ENCODE measurements around the gene PNPLA6.

The PNPLA6 gene

DNA sequence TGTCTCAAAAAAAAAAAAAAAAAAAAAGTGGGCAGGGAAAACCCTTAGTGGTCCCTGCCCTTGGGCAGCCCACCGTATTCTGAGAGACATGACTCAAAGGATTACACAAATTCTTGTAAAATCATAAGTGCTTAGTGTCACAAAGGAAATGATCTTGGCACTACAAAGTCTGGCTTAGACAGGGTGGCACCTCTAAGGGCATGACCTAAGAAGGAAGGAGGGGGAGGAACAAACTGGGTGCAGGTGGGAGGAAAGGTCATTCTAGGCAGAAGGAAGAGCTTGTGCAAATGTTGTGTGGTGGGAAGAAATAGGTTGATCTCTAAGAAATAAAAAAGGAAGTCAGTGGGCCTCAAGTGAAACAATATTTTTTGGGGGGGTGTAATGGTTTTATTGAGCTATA is 10.4 kb downstream of the PNPLA6 start:
- Histone ChIP-seq H3K27me3 (ENCODE audit: insufficient read depth, low read depth) (no peaks in the 10 kb centered on the region), H3K9ac (no peak overlapping the region), H3K79me2 (ENCODE audit: insufficient read depth, low read depth) (no peaks in the 10 kb centered on the region), H2AFZ (ENCODE audit: low read depth) (no peak overlapping the region), H3K4me3 (IDR thresholded peaks at IDR 0.05; ENCODE audit: insufficient read depth, low read depth, low read length) (no peak overlapping the region), H3K4me1 (ENCODE audit: low read depth, poor library complexity, severe bottlenecking) (no peaks in the 10 kb centered on the region), H3K36me3 (ENCODE audit: insufficient read depth) (no peaks in the 10 kb centered on the region), H3K27ac (no peak overlapping the region), H3K4me2 (no peak overlapping the region), H4K20me1 (ENCODE audit: insufficient read depth) (no peaks in the 10 kb centered on the region)
- TF ChIP-seq, protein P1, sequence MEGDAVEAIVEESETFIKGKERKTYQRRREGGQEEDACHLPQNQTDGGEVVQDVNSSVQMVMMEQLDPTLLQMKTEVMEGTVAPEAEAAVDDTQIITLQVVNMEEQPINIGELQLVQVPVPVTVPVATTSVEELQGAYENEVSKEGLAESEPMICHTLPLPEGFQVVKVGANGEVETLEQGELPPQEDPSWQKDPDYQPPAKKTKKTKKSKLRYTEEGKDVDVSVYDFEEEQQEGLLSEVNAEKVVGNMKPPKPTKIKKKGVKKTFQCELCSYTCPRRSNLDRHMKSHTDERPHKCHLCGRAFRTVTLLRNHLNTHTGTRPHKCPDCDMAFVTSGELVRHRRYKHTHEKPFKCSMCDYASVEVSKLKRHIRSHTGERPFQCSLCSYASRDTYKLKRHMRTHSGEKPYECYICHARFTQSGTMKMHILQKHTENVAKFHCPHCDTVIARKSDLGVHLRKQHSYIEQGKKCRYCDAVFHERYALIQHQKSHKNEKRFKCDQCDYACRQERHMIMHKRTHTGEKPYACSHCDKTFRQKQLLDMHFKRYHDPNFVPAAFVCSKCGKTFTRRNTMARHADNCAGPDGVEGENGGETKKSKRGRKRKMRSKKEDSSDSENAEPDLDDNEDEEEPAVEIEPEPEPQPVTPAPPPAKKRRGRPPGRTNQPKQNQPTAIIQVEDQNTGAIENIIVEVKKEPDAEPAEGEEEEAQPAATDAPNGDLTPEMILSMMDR (conservative IDR thresholded peaks at IDR 0.05; ENCODE audit: low read depth, low read length), result no peak

DNA sequence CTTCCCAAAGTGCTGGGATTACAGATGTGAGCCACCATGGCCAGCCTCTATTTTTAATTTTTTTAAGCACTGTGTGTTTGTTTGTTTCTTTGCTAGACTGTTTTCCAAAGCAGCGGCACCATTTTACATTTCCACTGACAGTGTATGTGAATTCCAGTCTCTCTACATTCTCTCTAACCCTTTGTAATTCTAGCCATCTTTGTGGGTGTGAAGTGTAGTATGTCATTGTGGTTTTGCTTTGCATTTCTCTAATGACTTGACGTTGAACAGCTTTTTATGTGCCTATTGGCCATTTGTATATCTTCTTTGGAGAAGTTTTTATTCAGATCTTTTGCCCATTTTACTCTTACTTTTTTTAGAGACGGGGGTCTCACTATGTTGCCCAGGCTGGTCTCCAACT is 11.6 kb downstream of the PNPLA6 start:
- H3K27me3 ChIP-seq (ENCODE audit: insufficient read depth, low read depth), result no peaks in the 10 kb centered on the region
- no peak overlapping the region for H2AFZ ChIP-seq (ENCODE audit: low read depth)
- no peak overlapping the region for H3K4me3 ChIP-seq (IDR thresholded peaks at IDR 0.05; ENCODE audit: insufficient read depth, low read depth, low read length)
- no peaks in the 10 kb centered on the region for H3K79me2 ChIP-seq (ENCODE audit: insufficient read depth, low read depth)
- no peak overlapping the region for H3K4me2 ChIP-seq
- no peaks in the 10 kb centered on the region for H3K4me1 ChIP-seq (ENCODE audit: low read depth, poor library complexity, severe bottlenecking)
- H3K36me3 ChIP-seq (ENCODE audit: insufficient read depth), result no peaks in the 10 kb centered on the region
- no peaks in the 10 kb centered on the region for H4K20me1 ChIP-seq (ENCODE audit: insufficient read depth)
- no peak overlapping the region for H3K27ac ChIP-seq
- no peak overlapping the region for H3K9ac ChIP-seq
- TF ChIP-seq, protein P1 (conservative IDR thresholded peaks at IDR 0.05; ENCODE audit: low read depth, low read length), result no peak

DNA sequence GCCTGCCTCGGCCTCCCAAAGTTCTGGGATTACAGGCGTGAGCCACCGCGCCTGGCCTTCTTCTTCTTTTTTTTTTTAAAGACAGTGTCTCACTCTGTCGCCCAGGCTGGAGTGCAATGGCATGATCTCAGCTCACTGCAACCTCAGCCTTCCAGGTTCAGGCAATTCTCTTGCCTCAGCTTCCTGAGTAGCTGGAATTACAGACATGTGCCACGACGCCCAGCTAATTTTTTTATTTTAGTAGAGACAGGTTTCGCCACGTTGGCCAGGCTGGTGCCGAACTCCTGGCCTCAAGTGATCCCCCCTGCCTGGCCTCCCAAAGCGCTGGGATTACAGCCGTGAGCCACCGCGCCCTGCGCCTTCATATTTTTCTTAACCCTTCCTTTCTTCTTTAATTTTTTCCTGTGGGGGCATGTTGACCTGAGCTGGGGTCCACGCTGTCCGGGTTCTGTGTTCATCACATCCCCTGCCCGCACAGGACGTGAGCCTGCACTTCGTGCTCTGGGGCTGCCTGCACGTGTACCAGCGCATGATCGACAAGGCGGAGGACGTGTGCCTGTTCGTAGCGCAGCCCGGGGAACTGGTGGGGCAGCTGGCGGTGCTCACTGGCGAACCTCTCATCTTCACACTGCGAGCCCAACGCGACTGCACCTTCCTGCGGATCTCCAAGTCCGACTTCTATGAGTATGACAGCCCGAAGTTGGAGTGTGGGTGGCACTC is 14.1 kb downstream of the PNPLA6 start:
- no peak overlapping the region for H3K9ac ChIP-seq
- no peaks in the 10 kb centered on the region for H4K20me1 ChIP-seq (ENCODE audit: insufficient read depth)
- no peak overlapping the region for H3K27ac ChIP-seq
- H3K4me1 ChIP-seq (ENCODE audit: low read depth, poor library complexity, severe bottlenecking), result peaks cover 8% of the 10 kb centered on the region
- TF ChIP-seq, protein P1 (conservative IDR thresholded peaks at IDR 0.05; ENCODE audit: low read depth, low read length), result no peak
- H3K27me3 ChIP-seq (ENCODE audit: insufficient read depth, low read depth), result no peaks in the 10 kb centered on the region
- no peaks in the 10 kb centered on the region for H3K79me2 ChIP-seq (ENCODE audit: insufficient read depth, low read depth)
- H3K36me3 ChIP-seq (ENCODE audit: insufficient read depth), result no peaks in the 10 kb centered on the region
- H2AFZ ChIP-seq (ENCODE audit: low read depth), result no peak overlapping the region
- H3K4me2 ChIP-seq, result no peak overlapping the region
- H3K4me3 ChIP-seq (IDR thresholded peaks at IDR 0.05; ENCODE audit: insufficient read depth, low read depth, low read length), result no peak overlapping the region

DNA sequence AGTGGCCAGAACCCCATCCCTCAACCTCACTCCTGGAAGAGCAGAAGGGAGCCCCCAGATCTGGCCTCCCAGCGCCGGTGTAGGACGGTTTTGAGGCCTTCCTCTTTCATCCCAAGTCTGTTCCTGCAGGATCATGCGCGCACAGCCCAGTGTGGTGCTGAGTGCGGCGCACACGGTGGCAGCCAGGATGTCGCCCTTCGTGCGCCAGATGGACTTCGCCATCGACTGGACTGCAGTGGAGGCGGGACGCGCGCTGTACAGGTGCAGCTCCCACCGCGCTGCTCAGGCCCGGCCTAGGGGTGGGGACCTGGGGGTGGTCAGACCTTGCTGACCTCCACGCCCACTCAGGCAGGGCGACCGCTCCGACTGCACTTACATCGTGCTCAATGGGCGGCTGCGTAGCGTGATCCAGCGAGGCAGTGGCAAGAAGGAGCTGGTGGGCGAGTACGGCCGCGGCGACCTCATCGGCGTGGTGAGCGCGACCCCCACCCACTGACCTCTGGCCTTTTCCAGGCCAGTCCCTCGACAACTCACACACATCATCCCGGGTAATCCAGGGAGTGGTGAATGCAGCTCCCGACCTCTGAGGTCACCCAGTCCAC is 14.8 kb downstream of the PNPLA6 start:
- H3K4me3 ChIP-seq (IDR thresholded peaks at IDR 0.05; ENCODE audit: insufficient read depth, low read depth, low read length), result no peak overlapping the region
- no peak overlapping the region for H3K27ac ChIP-seq

More for the DNA sequence above, 14.8 kb downstream of the PNPLA6 start:
- Histone ChIP-seq H2AFZ (ENCODE audit: low read depth) (no peak overlapping the region), H3K9ac (no peak overlapping the region), H3K79me2 (ENCODE audit: insufficient read depth, low read depth) (no peaks in the 10 kb centered on the region), H3K36me3 (ENCODE audit: insufficient read depth) (no peaks in the 10 kb centered on the region), H3K4me1 (ENCODE audit: low read depth, poor library complexity, severe bottlenecking) (peaks cover 8% of the 10 kb centered on the region), H3K4me2 (no peak overlapping the region), H3K27me3 (ENCODE audit: insufficient read depth, low read depth) (no peaks in the 10 kb centered on the region), H4K20me1 (ENCODE audit: insufficient read depth) (no peaks in the 10 kb centered on the region)
- TF ChIP-seq, protein P1 (conservative IDR thresholded peaks at IDR 0.05; ENCODE audit: low read depth, low read length), result no peak

All from KMS-11 (cell line).